ENCODE results near the gene ANKS1B.

- TF ChIP-seq POLR2A (IDR thresholded peaks at IDR 0.05; ENCODE audit: low read length): no peak
- no peak for TF ChIP-seq GATA1 (IDR thresholded peaks at IDR 0.05; ENCODE audit: low read depth, low read length)
These were observed 72.8 kb downstream of the ANKS1B start for GRCh38 chr12:99911967-99912366.

Measured in erythroblast (primary cell).